ENCODE results near the gene POU6F2. TPM values are rescaled to one million over a fixed set of nuclear protein-coding genes. Genes with fewer than 3 reads are reported as not detected.
"Not testable (repeated sequence)": the region's sequence is repeated elsewhere in the genome, so short reads cannot be mapped to it uniquely, and the experiment has no call there.

Gene POU6F2
- total RNA-seq, 2 experiments from 2014 or later = not detected

DNA sequence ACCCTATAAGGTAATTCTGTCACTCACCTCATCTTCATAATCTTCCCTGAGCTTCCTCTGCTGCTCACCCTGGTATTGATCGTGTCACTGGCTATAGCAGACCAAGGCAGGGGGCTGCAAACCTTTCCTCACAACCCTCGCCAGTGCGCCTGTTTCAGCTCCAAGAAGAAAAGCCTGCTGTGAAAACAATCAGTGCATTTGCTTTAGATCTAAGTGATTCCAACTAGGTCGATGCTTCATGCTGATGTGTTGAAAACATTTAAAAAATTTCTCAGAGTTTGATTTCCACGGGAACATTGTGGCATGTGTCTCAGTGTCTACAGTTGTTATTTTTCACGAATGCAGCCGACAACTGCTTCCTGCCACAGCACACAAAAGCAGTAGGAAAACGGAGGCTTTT, 27.3 kb downstream of the POU6F2 start:
- Mint-ChIP-seq H3K36me3 (ENCODE audit: low read depth) (no peaks in the 10 kb centered on the region), H3K9me3 (no peaks in the 10 kb centered on the region), H3K4me3 (no peak overlapping the region), H3K27me3 (no peaks in the 10 kb centered on the region), H3K4me1 (ENCODE audit: low read depth) (no peaks in the 10 kb centered on the region), H3K27ac (no peak overlapping the region)
- POLR2A ChIA-PET = no interaction called here
- ATAC-seq (no peak), DNase-seq (no peak)
- TF ChIP-seq, protein P1, sequence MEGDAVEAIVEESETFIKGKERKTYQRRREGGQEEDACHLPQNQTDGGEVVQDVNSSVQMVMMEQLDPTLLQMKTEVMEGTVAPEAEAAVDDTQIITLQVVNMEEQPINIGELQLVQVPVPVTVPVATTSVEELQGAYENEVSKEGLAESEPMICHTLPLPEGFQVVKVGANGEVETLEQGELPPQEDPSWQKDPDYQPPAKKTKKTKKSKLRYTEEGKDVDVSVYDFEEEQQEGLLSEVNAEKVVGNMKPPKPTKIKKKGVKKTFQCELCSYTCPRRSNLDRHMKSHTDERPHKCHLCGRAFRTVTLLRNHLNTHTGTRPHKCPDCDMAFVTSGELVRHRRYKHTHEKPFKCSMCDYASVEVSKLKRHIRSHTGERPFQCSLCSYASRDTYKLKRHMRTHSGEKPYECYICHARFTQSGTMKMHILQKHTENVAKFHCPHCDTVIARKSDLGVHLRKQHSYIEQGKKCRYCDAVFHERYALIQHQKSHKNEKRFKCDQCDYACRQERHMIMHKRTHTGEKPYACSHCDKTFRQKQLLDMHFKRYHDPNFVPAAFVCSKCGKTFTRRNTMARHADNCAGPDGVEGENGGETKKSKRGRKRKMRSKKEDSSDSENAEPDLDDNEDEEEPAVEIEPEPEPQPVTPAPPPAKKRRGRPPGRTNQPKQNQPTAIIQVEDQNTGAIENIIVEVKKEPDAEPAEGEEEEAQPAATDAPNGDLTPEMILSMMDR (IDR thresholded peaks at IDR 0.05) = no peak
- CTCF ChIA-PET = no interaction called here
- intact Hi-C loops (cut with micrococcal nuclease) = no loop called here

DNA sequence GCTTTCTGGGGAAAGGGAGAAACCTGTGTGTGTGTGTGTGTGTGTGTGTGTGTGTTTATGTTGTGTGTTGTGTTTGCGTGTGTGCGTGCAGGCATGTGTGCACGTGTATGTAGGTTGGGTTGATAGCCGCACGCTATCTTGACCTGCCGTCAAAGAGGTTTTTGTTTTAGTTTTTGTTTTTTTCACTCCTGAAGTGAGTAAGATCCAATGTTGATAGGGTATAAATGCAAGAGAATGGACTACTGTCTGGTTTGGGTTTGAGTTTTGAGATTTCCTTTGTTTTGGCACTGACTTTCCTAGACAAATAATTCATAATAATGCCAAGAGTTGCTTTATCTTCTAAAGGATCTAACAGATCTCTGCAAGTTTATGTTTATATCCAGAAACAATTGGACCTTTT, 27.8 kb downstream of the POU6F2 start:
- Mint-ChIP-seq H3K4me1 (ENCODE audit: low read depth) (no peaks in the 10 kb centered on the region), H3K27me3 (no peaks in the 10 kb centered on the region), H3K27ac (no peak overlapping the region), H3K9me3 (no peaks in the 10 kb centered on the region), H3K4me3 (no peak overlapping the region), H3K36me3 (ENCODE audit: low read depth) (no peaks in the 10 kb centered on the region)
- ChIA-PET POLR2A (no interaction called here), CTCF (no interaction called here)
- TF ChIP-seq, protein P1 (IDR thresholded peaks at IDR 0.05) = no peak
- intact Hi-C loops (cut with micrococcal nuclease) = no loop called here
- DNase-seq (no peak), ATAC-seq (no peak)

DNA sequence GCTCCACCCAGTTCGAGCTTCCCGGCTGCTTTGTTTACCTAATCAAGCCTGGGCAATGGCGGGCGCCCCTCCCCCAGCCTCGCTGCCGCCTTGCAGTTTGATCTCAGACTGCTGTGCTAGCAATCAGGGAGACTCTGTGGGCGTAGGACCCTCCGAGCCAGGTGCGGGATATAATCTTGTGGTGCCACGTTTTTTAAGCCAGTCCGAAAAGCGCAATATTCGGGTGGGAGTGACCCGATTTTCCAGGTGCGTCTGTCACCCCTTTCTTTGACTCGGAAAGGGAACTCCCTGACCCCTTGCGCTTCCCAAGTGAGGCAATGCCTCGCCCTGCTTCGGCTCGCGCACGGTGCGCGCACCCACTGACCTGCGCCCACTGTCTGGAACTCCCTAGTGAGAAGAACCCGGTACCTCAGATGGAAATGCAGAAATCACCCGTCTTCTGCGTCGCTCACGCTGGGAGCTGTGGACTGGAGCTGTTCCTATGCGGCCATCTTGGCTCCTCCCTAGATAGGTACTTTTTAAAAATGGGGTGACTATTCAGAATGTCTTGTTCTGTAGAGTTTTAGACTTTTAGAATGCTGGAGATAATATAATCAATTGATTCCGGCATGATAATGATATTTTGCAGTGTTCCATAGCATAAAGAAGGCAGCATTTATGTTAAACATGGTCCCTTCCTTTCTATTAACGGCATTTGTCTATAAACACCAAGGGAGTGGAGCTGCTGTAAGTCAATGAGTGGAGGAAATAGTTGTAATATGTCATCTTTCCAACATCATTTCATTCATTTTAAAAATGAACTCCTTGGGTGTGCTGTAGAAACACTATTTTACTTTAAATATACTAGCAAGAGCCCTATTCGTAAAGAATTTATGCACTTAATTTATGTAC, 35.6 kb downstream of the POU6F2 start:
- intact Hi-C loops (cut with micrococcal nuclease); H3K9me3 Mint-ChIP-seq; POLR2A ChIA-PET; DNase-seq; CTCF ChIA-PET; H3K36me3 Mint-ChIP-seq (ENCODE audit: low read depth); H3K27me3 Mint-ChIP-seq; ATAC-seq; H3K4me1 Mint-ChIP-seq (ENCODE audit: low read depth); H3K4me3 Mint-ChIP-seq; H3K27ac Mint-ChIP-seq: not testable (repeated sequence)

DNA sequence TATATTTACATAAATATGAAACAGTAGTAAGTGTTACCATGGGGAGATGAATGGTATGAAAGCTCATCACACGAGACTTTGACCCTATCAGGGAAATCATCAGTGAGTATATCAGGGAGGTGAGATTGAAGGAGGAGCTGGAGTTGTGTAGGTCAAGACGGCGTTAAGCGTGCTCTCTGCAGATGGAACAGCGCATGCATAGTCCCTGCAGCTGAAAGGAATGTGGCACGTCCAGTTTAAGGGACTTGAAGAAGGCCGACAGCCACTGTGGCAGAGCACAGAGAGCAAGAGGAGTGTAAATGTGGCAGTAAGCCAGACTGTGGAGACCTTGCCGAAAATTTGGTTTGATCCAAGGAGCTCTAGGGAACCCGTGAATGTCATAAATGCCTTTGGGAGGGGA, 38.9 kb downstream of the POU6F2 start:
- POLR2A ChIA-PET = no interaction called here
- TF ChIP-seq, protein P1 (IDR thresholded peaks at IDR 0.05) = no peak
- no peak overlapping the region for H3K4me3 Mint-ChIP-seq
- DNase-seq (no peak), ATAC-seq (no peak)
- intact Hi-C loops (cut with micrococcal nuclease) = no loop called here
- H3K27me3 Mint-ChIP-seq = no peaks in the 10 kb centered on the region
- H3K4me1 Mint-ChIP-seq (ENCODE audit: low read depth) = no peaks in the 10 kb centered on the region
- H3K27ac Mint-ChIP-seq = no peak overlapping the region
- no peaks in the 10 kb centered on the region for H3K9me3 Mint-ChIP-seq
- H3K36me3 Mint-ChIP-seq (ENCODE audit: low read depth) = no peaks in the 10 kb centered on the region
- CTCF ChIA-PET = interaction anchor here (1.6 kb wide), 1 partner anchor 39 kb away, joined by 4 read pairs; the partner anchor contains the start of gene POU6F2

DNA sequence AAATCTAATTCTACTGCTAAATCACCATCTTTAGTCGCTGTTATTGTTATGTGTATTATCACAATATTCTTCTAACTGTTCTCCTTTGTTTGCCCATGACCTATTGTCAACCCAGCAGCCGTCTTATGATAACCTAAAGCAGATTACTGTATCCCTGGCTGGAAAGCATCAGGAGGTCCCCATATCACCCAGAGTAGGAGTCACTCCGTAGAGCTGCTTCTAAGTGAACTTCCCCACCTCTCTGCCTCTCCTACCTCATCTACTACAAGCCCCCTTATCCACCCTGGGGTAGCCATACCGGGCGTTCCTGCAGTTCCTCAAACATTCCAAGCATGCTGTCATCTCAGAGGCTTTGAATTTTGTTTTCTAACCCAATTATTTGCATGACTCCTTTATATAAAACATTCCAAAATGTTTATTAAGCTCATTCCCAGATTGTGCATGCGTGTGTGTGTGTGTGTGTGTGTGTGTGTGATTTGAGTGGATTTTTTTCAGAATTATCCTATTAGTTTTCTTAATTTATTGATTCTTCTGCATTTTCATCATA, 39.7 kb downstream of the POU6F2 start:
- ATAC-seq (no peak), DNase-seq (no peak)
- Mint-ChIP-seq H3K27ac (no peak overlapping the region), H3K4me1 (ENCODE audit: low read depth) (no peaks in the 10 kb centered on the region), H3K36me3 (ENCODE audit: low read depth) (no peaks in the 10 kb centered on the region), H3K27me3 (no peaks in the 10 kb centered on the region), H3K9me3 (peaks cover under 1% of the 10 kb centered on the region), H3K4me3 (no peak overlapping the region)
- CTCF ChIA-PET = interaction anchor here (1.6 kb wide), 1 partner anchor 40 kb away, joined by 4 read pairs; the partner anchor contains the start of gene POU6F2
- POLR2A ChIA-PET = no interaction called here
- TF ChIP-seq, protein P1 (IDR thresholded peaks at IDR 0.05) = no peak
- intact Hi-C loops (cut with micrococcal nuclease) = no loop called here
